KMS-11 (cell line): Measurements from ENCODE around the gene SLC19A1.

ENCODE experiments used
- H2AFZ ChIP-seq: fragments of 200-600 bp; sonication (generic); 2 replicates; pipeline ENCODE4 v1.6.1; 2016; ENCODE audit warnings: antibody characterized with exemption, mixed run types, low read depth
- H3K27ac ChIP-seq: fragments of 200-600 bp; sonication (generic); 2 replicates; pipeline ENCODE4 v1.6.1; 2016; ENCODE audit warnings: mild to moderate bottlenecking, mixed run types
- H3K27me3 ChIP-seq: fragments of 200-600 bp; sonication (generic); 2 replicates; pipeline ENCODE4 v1.6.1; 2017; ENCODE audit warnings: mild to moderate bottlenecking, low read depth, mixed run types, moderate library complexity; ENCODE audit not compliant: insufficient read depth
- H3K36me3 ChIP-seq: fragments of 200-600 bp; sonication (generic); 2 replicates; pipeline ENCODE4 v1.6.1; 2017; ENCODE audit warnings: mild to moderate bottlenecking, mixed run types; ENCODE audit not compliant: insufficient read depth
- H3K4me1 ChIP-seq: fragments of 200-600 bp; sonication (generic); 2 replicates; pipeline ENCODE4 v1.6.1; 2016; ENCODE audit warnings: mild to moderate bottlenecking, low read depth, mixed run types; ENCODE audit not compliant: poor library complexity, severe bottlenecking
- H3K4me2 ChIP-seq: fragments of 200-600 bp; sonication (generic); 2 replicates; pipeline ENCODE4 v1.7.0; 2016; ENCODE audit warnings: mild to moderate bottlenecking, mixed run types
- H3K4me3 ChIP-seq: fragments of 200-600 bp; sonication (generic); IDR thresholded peaks from 2 replicates; pipeline ENCODE4 v1.6.1; 2017; ENCODE audit warnings: low read depth, low read length, mixed read lengths; ENCODE audit not compliant: insufficient read depth
- H3K79me2 ChIP-seq: fragments of 200-600 bp; sonication (generic); 2 replicates; pipeline ENCODE4 v1.6.1; 2016; ENCODE audit warnings: low read depth, mixed run types; ENCODE audit not compliant: insufficient read depth
- H3K9ac ChIP-seq: fragments of 200-600 bp; sonication (generic); 2 replicates; pipeline ENCODE4 v1.6.1; 2016; ENCODE audit warnings: mild to moderate bottlenecking, mixed run types
- H4K20me1 ChIP-seq: fragments of 200-600 bp; sonication (generic); 2 replicates; pipeline ENCODE4 v1.6.1; 2016; ENCODE audit warnings: mild to moderate bottlenecking, mixed run types; ENCODE audit not compliant: insufficient read depth
- CTCF ChIP-seq: fragments of 200-600 bp; sonication (generic); conservative IDR thresholded peaks from 2 replicates; pipeline ENCODE4 v1.6.1; 2017; ENCODE audit warnings: low read depth, mild to moderate bottlenecking, antibody characterized with exemption, low read length, moderate library complexity, mixed read lengths

The SLC19A1 gene

GRCh38 chr21:45491623-45492022 lies 50.6 kb downstream of the SLC19A1 start:
- peaks cover 68% of the 10 kb centered on the region for H3K27me3 ChIP-seq
- H3K4me2 ChIP-seq = no peak overlapping the region
- no peaks in the 10 kb centered on the region for H3K36me3 ChIP-seq
- no peaks in the 10 kb centered on the region for H3K79me2 ChIP-seq
- no peaks in the 10 kb centered on the region for H3K4me1 ChIP-seq
- H3K9ac ChIP-seq = no peak overlapping the region
- H4K20me1 ChIP-seq = no peaks in the 10 kb centered on the region
- no peak overlapping the region for H2AFZ ChIP-seq
- H3K4me3 ChIP-seq = no peak overlapping the region
- no peak overlapping the region for H3K27ac ChIP-seq
- TF ChIP-seq CTCF = no peak

- Histone ChIP-seq H3K27ac (no peak overlapping the region), H3K9ac (no peak overlapping the region), H3K36me3 (no peaks in the 10 kb centered on the region), H3K4me2 (no peak overlapping the region), H3K4me1 (no peaks in the 10 kb centered on the region), H3K4me3 (no peak overlapping the region), H2AFZ (no peak overlapping the region), H3K79me2 (no peaks in the 10 kb centered on the region), H4K20me1 (no peaks in the 10 kb centered on the region), H3K27me3 (peaks cover 68% of the 10 kb centered on the region)
- TF ChIP-seq CTCF = no peak
Measured at GRCh38 chr21:45491056-45491455, 51.2 kb downstream of the SLC19A1 start.

GRCh38 chr21:45490049-45490731 lies 52.0 kb downstream of the SLC19A1 start:
- no peak for TF ChIP-seq CTCF
- Histone ChIP-seq H3K9ac (no peak overlapping the region), H3K4me1 (no peaks in the 10 kb centered on the region), H3K27me3 (peaks cover 76% of the 10 kb centered on the region), H3K4me2 (no peak overlapping the region), H2AFZ (no peak overlapping the region), H3K27ac (no peak overlapping the region), H4K20me1 (no peaks in the 10 kb centered on the region), H3K36me3 (no peaks in the 10 kb centered on the region), H3K79me2 (no peaks in the 10 kb centered on the region), H3K4me3 (no peak overlapping the region)

GRCh38 chr21:45489722-45489982 lies 52.6 kb downstream of the SLC19A1 start:
- Histone ChIP-seq H3K4me2 (no peak overlapping the region), H3K27ac (no peak overlapping the region), H4K20me1 (no peaks in the 10 kb centered on the region), H3K36me3 (no peaks in the 10 kb centered on the region), H3K4me3 (no peak overlapping the region), H3K79me2 (no peaks in the 10 kb centered on the region), H3K27me3 (peaks cover 75% of the 10 kb centered on the region), H2AFZ (no peak overlapping the region), H3K4me1 (no peaks in the 10 kb centered on the region), H3K9ac (no peak overlapping the region)
- no peak for TF ChIP-seq CTCF
